Effector memory CD4-positive, alpha-beta T cell (primary cell): ENCODE data around the gene FIZ1.

Experiments
- DNase-seq, 3 donors: peaks; one replicate each; pipeline ENCODE4 v3.0.0-alpha.2; 2020
- H3K27ac ChIP-seq: 2 replicates; pipeline ENCODE4 v1.7.0; 2013; ENCODE audit warnings: mild to moderate bottlenecking, low read length, moderate library complexity; ENCODE audit not compliant: insufficient read depth, poor library complexity, severe bottlenecking
- H3K27me3 ChIP-seq: replicated peaks from 2 replicates; pipeline ENCODE4 v1.7.0; 2013; ENCODE audit warnings: mild to moderate bottlenecking, low read length; ENCODE audit not compliant: insufficient read depth, control insufficient read depth, poor library complexity, severe bottlenecking
- H3K36me3 ChIP-seq: 2 replicates; pipeline ENCODE4 v1.7.0; 2013; ENCODE audit warnings: mild to moderate bottlenecking, low read length, moderate library complexity; ENCODE audit not compliant: control insufficient read depth, insufficient read depth
- H3K4me1 ChIP-seq: 2 replicates; pipeline ENCODE4 v1.7.0; 2013; ENCODE audit warnings: low read length, mild to moderate bottlenecking; ENCODE audit not compliant: control insufficient read depth, insufficient read depth, poor library complexity, severe bottlenecking
- H3K4me3 ChIP-seq: 2 replicates; pipeline ENCODE4 v1.7.0; 2013; ENCODE audit warnings: low read length, low read depth, mild to moderate bottlenecking; ENCODE audit not compliant: insufficient read depth, poor library complexity, severe bottlenecking
- H3K9me3 ChIP-seq: 2 replicates; pipeline ENCODE4 v1.7.0; 2013; ENCODE audit warnings: mild to moderate bottlenecking, low read length, moderate library complexity; ENCODE audit not compliant: control insufficient read depth
- total RNA-seq, 3 donors: gene quantifications; one replicate each; lab custom pipeline; 2026; lab: John Stamatoyannopoulos, UW

FIZ1 gene, protein sequence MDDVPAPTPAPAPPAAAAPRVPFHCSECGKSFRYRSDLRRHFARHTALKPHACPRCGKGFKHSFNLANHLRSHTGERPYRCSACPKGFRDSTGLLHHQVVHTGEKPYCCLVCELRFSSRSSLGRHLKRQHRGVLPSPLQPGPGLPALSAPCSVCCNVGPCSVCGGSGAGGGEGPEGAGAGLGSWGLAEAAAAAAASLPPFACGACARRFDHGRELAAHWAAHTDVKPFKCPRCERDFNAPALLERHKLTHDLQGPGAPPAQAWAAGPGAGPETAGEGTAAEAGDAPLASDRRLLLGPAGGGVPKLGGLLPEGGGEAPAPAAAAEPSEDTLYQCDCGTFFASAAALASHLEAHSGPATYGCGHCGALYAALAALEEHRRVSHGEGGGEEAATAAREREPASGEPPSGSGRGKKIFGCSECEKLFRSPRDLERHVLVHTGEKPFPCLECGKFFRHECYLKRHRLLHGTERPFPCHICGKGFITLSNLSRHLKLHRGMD
- total RNA-seq, result 7.6 to 9.1 (median 8.0) reads per million in 3 donors

- H3K36me3 ChIP-seq, result peaks cover 10% of the 10 kb centered on the region
- no peaks in the 10 kb centered on the region for H3K9me3 ChIP-seq
- H3K27ac ChIP-seq, result peak within 1 kb of the TSS; percentile 92
- H3K4me1 ChIP-seq, result peaks cover 8% of the 10 kb centered on the region
- peak; percentile 90 to 96 (median 95) for DNase-seq
- no peaks in the 10 kb centered on the region for H3K27me3 ChIP-seq
- H3K4me3 ChIP-seq, result peak within 1 kb of the TSS; percentile 72
These were observed at the start of gene FIZ1 for GRCh38 chr19:55599468-55599841. TSS of gene FIZ1 (minus strand) at chr19:55599517. CDS start at chr19:55597865, 1,652 bp downstream.

GRCh38 chr19:55648585-55649267 is 49.4 kb upstream of the FIZ1 start:
- H3K4me3 ChIP-seq, result peak overlapping the region; percentile 59
- H3K36me3 ChIP-seq, result peaks cover 9% of the 10 kb centered on the region
- peaks cover 23% of the 10 kb centered on the region for H3K4me1 ChIP-seq

GRCh38 chr19:55647732-55648584 is 48.6 kb upstream of the FIZ1 start, which contains the start of gene CCDC106:
TSS of gene CCDC106 (plus strand) at chr19:55648212. CDS start at chr19:55649047, 835 bp downstream.
- Histone ChIP-seq H3K4me3 (peak within 1 kb of the TSS; percentile 59), H3K27me3 (no peaks in the 10 kb centered on the region), H3K9me3 (no peaks in the 10 kb centered on the region), H3K4me1 (peaks cover 26% of the 10 kb centered on the region), H3K27ac (peak within 1 kb of the TSS; percentile 57), H3K36me3 (peaks cover 9% of the 10 kb centered on the region)
- no peak for DNase-seq

More at GRCh38 chr19:55648585-55649267, 49.4 kb upstream of the FIZ1 start:
- DNase-seq, result no peak
- Histone ChIP-seq H3K27ac (peak overlapping the region; percentile 57), H3K27me3 (no peaks in the 10 kb centered on the region), H3K9me3 (no peaks in the 10 kb centered on the region)

GRCh38 chr19:55646889-55647731 is 47.8 kb upstream of the FIZ1 start:
- Histone ChIP-seq H3K36me3 (peaks cover 9% of the 10 kb centered on the region), H3K27ac (peak overlapping the region; percentile 57), H3K4me3 (peak overlapping the region; percentile 59), H3K27me3 (no peaks in the 10 kb centered on the region), H3K9me3 (no peaks in the 10 kb centered on the region), H3K4me1 (peaks cover 33% of the 10 kb centered on the region)
- no peak for DNase-seq

- Histone ChIP-seq H3K9me3 (no peaks in the 10 kb centered on the region), H3K4me1 (peaks cover 42% of the 10 kb centered on the region), H3K27me3 (no peaks in the 10 kb centered on the region), H3K27ac (no peak overlapping the region), H3K36me3 (peaks cover 9% of the 10 kb centered on the region), H3K4me3 (no peak overlapping the region)
- no peak for DNase-seq
These were observed 46.2 kb upstream of the FIZ1 start for GRCh38 chr19:55645512-55645881.

GRCh38 chr19:55644842-55645511 is 45.7 kb upstream of the FIZ1 start:
- DNase-seq, result no peak
- Histone ChIP-seq H3K36me3 (peaks cover 9% of the 10 kb centered on the region), H3K27me3 (no peaks in the 10 kb centered on the region), H3K4me3 (no peak overlapping the region), H3K27ac (no peak overlapping the region), H3K4me1 (peaks cover 46% of the 10 kb centered on the region), H3K9me3 (no peaks in the 10 kb centered on the region)

DNA sequence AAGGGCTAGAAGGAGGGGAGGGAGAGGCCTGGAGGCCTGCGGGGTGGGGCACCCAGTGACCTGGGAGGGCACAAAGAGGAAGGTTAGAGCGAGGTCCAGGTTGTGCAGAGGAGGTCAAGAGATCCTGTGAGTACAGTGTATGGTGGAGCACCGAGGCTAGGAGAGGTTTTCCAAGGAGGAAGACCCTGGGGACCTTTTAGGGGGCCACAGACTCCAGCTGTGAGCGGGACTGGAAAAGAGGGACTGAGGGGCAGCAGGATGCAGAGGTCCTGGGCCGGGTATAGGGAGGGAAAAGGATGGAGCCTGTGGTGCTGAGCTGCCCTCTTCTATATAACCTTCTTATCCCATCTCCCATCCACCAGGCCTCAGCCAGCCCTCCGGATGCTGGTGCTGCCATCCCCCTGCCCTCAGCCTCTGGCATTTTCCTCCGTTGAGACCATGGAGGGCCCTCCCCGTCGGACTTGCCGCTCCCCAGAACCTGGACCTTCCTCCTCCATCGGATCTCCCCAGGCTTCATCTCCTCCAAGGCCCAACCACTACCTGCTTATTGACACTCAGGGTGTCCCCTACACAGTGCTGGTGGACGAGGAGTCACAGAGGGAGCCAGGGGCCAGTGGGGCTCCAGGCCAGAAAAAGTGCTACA is 45.0 kb upstream of the FIZ1 start:
- no peaks in the 10 kb centered on the region for H3K9me3 ChIP-seq
- no peak for DNase-seq
- H3K36me3 ChIP-seq, result peaks cover 9% of the 10 kb centered on the region
- no peaks in the 10 kb centered on the region for H3K27me3 ChIP-seq
- peaks cover 48% of the 10 kb centered on the region for H3K4me1 ChIP-seq
- H3K27ac ChIP-seq, result peak overlapping the region; percentile 84
- H3K4me3 ChIP-seq, result peak overlapping the region; percentile 76

DNA sequence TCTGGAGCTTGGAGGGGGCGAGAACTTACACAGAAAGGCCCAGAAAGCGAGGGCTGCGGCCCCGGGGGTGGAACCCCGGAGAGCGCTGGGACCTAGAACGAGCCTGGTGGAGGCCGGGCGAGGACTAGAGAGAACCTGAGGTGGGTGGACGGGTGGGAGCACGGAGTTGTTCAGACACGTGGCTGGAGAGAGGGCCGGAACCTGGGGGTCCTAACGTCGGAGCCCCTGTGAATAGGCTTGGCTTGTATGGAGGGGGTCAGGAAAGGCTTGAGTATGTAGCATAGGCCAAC is 44.5 kb upstream of the FIZ1 start:
- Histone ChIP-seq H3K4me1 (peaks cover 47% of the 10 kb centered on the region), H3K27ac (peak overlapping the region; percentile 84), H3K27me3 (no peaks in the 10 kb centered on the region), H3K9me3 (no peaks in the 10 kb centered on the region), H3K4me3 (peak overlapping the region; percentile 76), H3K36me3 (peaks cover 9% of the 10 kb centered on the region)
- no peak for DNase-seq
